ENCODE results near the gene WDR36. TPM values are rescaled to one million over a fixed set of nuclear protein-coding genes. Genes with fewer than 3 reads are reported as not detected.

Gene WDR36
- total and polyA plus RNA-seq, 10 donors: 7.9 to 36.1 (median 27.0) TPM

DNA sequence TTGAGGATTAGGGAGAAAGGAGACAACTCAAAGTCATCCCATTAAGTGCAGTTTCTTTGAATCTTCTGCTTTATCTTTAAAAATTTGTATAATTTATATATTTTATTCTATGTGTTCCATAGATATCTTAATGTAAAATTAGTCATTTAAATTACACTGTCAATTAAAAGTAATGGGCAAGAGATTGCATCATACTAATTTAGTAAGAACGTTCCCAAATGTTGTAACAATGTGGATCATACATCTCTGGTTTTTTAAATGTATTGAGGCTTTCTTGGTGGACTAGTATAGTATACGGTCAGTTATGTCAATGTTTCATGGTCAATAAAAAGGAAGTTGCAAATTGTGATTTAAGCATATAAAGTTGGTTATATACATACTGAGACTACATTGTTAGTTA is 14.5 kb upstream of the WDR36 start:
- 44 to 82% (median 66%) methylated on average over 2 of the region's 2 CpGs for WGBS, 5 donors
- Histone ChIP-seq H3K9me3 (no peaks in the 10 kb centered on the region), H3K36me3 (no peaks in the 10 kb centered on the region), H3K27ac (no peak overlapping the region), H3K4me3 (no peak overlapping the region), H3K4me1 (peaks cover 0 to 21% (median 10%) of the 10 kb centered on the region in 6 donors), H3K27me3 (replicated peaks in 1 of 7) (peaks cover 0 to 38% (median 5%) of the 10 kb centered on the region in 7 donors)
- no peak for DNase-seq
- TF ChIP-seq POLR2A (IDR thresholded peaks at IDR 0.05): no peak
- TF ChIP-seq POLR2AphosphoS5 (IDR thresholded peaks at IDR 0.05): no peak
- TF ChIP-seq, protein P1, sequence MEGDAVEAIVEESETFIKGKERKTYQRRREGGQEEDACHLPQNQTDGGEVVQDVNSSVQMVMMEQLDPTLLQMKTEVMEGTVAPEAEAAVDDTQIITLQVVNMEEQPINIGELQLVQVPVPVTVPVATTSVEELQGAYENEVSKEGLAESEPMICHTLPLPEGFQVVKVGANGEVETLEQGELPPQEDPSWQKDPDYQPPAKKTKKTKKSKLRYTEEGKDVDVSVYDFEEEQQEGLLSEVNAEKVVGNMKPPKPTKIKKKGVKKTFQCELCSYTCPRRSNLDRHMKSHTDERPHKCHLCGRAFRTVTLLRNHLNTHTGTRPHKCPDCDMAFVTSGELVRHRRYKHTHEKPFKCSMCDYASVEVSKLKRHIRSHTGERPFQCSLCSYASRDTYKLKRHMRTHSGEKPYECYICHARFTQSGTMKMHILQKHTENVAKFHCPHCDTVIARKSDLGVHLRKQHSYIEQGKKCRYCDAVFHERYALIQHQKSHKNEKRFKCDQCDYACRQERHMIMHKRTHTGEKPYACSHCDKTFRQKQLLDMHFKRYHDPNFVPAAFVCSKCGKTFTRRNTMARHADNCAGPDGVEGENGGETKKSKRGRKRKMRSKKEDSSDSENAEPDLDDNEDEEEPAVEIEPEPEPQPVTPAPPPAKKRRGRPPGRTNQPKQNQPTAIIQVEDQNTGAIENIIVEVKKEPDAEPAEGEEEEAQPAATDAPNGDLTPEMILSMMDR (IDR thresholded peaks at IDR 0.05 in 8 of 11, conservative IDR thresholded peaks at IDR 0.05 in 3 of 11): no peak
- intact Hi-C loops (cut with DNase I; ENCODE audit: low total_unique reads): no loop called here

DNA sequence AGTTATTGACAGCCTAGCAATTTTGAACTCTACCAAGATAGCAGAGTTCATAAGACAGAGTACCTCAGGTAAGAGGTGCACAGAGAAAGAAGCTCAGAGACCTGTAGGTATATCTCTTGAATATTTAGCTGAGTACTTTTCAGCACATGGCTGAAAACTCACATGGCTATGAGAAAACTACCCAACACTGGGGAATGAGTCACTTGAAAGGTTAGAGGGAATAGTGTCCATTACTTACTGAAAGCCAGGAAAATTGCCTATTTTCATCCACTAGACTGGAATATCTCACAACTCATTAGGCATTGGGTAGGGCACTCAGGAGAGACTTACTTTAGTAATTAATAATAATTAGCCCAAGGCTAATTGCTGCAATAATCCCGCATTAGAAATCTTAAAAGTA is 12.3 kb upstream of the WDR36 start:
- H3K4me3 ChIP-seq: no peak overlapping the region
- DNase-seq: no peak
- intact Hi-C loops (cut with DNase I; ENCODE audit: low total_unique reads): no loop called here

GRCh38 chr5:111083323-111083722 is 8.8 kb upstream of the WDR36 start:
- Histone ChIP-seq H3K27me3 (replicated peaks in 1 of 7) (peaks cover 0 to 10% (median 0%) of the 10 kb centered on the region in 7 donors), H3K27ac (no peak overlapping the region), H3K36me3 (no peaks in the 10 kb centered on the region), H3K9me3 (no peaks in the 10 kb centered on the region), H3K4me3 (no peak overlapping the region), H3K4me1 (no peaks in the 10 kb centered on the region)
- 20 to 29% (median 24%) methylated on average over 7 of the region's 7 CpGs for WGBS, 5 donors
- TF ChIP-seq POLR2AphosphoS5 (IDR thresholded peaks at IDR 0.05) (no peak), POLR2A (IDR thresholded peaks at IDR 0.05) (no peak)
- TF ChIP-seq, protein P1 (IDR thresholded peaks at IDR 0.05 in 8 of 11, conservative IDR thresholded peaks at IDR 0.05 in 3 of 11): no peak
- no peak for DNase-seq
- intact Hi-C loops (cut with DNase I; ENCODE audit: low total_unique reads): no loop called here

More for the DNA sequence above, 12.3 kb upstream of the WDR36 start:
- Histone ChIP-seq H3K36me3 (no peaks in the 10 kb centered on the region), H3K27ac (no peak overlapping the region), H3K4me1 (peaks cover 0 to 6% (median 0%) of the 10 kb centered on the region in 6 donors), H3K27me3 (replicated peaks in 1 of 7) (peaks cover 0 to 24% (median 0%) of the 10 kb centered on the region in 7 donors), H3K9me3 (no peaks in the 10 kb centered on the region)
- TF ChIP-seq, protein P1 (IDR thresholded peaks at IDR 0.05 in 8 of 11, conservative IDR thresholded peaks at IDR 0.05 in 3 of 11): no peak
- TF ChIP-seq POLR2AphosphoS5 (IDR thresholded peaks at IDR 0.05) (no peak), POLR2A (IDR thresholded peaks at IDR 0.05) (no peak)
- 83 to 92% (median 90%) methylated on average over 1 of the region's 1 CpG for WGBS, 5 donors

GRCh38 chr5:111095982-111096381 is 3.8 kb downstream of the WDR36 start:
- H3K27ac ChIP-seq: no peak overlapping the region
- peaks cover 17 to 66% (median 31%) of the 10 kb centered on the region in 6 donors for H3K4me1 ChIP-seq
- TF ChIP-seq POLR2AphosphoS5 (IDR thresholded peaks at IDR 0.05): no peak
- TF ChIP-seq, protein P1 (IDR thresholded peaks at IDR 0.05 in 8 of 11, conservative IDR thresholded peaks at IDR 0.05 in 3 of 11): no peak
- TF ChIP-seq POLR2A (IDR thresholded peaks at IDR 0.05): no peak
- H3K4me3 ChIP-seq: no peak overlapping the region
- intact Hi-C loops (cut with DNase I; ENCODE audit: low total_unique reads): loop anchor here (5.0 kb wide), 1 partner anchor 359 kb away; the partner anchor contains the start of gene SLC25A46
- H3K27me3 ChIP-seq (replicated peaks in 1 of 7): no peaks in the 10 kb centered on the region
- H3K36me3 ChIP-seq: peaks cover 0 to 62% (median 38%) of the 10 kb centered on the region in 6 donors
- H3K9me3 ChIP-seq: no peaks in the 10 kb centered on the region
- DNase-seq: no peak
- WGBS, 5 donors: 57 to 74% (median 70%) methylated on average over 1 of the region's 1 CpG
